Kidney (tissue), 14 donors: Measurements from ENCODE around the gene LUC7L. TPM values are rescaled to one million over a fixed set of nuclear protein-coding genes. Genes with fewer than 3 reads are reported as not detected.
A peak's percentile ranks its signal among the peaks of the same experiment; 100 is the strongest.

ENCODE experiments used
- DNase-seq, 5 donors: peaks; one replicate each; pipeline ENCODE4 v3.0.0-alpha.2; 2013 to 2020
- FAIRE-seq: peaks from 2 replicates; lab custom pipeline; 2012; peaks lifted over from hg19 to GRCh38; lab: Jason Lieb, UNC
- H3K27ac ChIP-seq, 2 donors: one replicate each; pipeline ENCODE4 v1.7.0; 2013; ENCODE audit warnings: low read depth in 2 of 2, low read length in 2 of 2, inconsistent platforms in 1 of 2
- H3K27me3 ChIP-seq: one replicate; pipeline ENCODE4 v1.7.1; 2013; ENCODE audit warnings: low read length, inconsistent platforms; ENCODE audit not compliant: control insufficient read depth, insufficient read depth
- H3K36me3 ChIP-seq, 3 donors: one replicate each; pipeline versions ENCODE4 v1.7.0 to v1.7.1; 2013; ENCODE audit warnings: low read length in 3 of 3, control low read depth in 1 of 3, inconsistent platforms in 1 of 3; ENCODE audit not compliant: insufficient read depth in 3 of 3, control insufficient read depth in 2 of 3
- H3K4me1 ChIP-seq, 3 donors: one replicate each; pipeline versions ENCODE4 v1.7.0 to v1.7.1; 2013; ENCODE audit warnings: low read length in 3 of 3, inconsistent platforms in 1 of 3, low read depth in 1 of 3; ENCODE audit not compliant: control insufficient read depth in 2 of 3, insufficient read depth in 2 of 3
- H3K4me3 ChIP-seq, 3 donors: one replicate each; pipeline versions ENCODE4 v1.7.0 to v1.8.1; 2013; ENCODE audit warnings: low read length in 3 of 3, control low read depth in 1 of 3, inconsistent platforms in 1 of 3
- H3K9ac ChIP-seq, 3 donors: one replicate each; pipeline versions ENCODE4 v1.7.0 to v1.7.1; 2013; ENCODE audit warnings: low read length in 3 of 3, control low read depth in 1 of 3, inconsistent platforms in 1 of 3
- H3K9me3 ChIP-seq, 3 donors: one replicate each; pipeline versions ENCODE4 v1.7.0 to v1.7.1; 2013; ENCODE audit warnings: low read length in 3 of 3, control low read depth in 1 of 3, inconsistent platforms in 1 of 3; ENCODE audit not compliant: control insufficient read depth in 2 of 3, insufficient read depth in 1 of 3
- intact Hi-C: fragments of 100-400 bp; cut with DNase I; formaldehyde crosslinking; loops from one replicate; pipeline ENCODE4 v1.11.1; 2022
- polyA plus RNA-seq: library from polyadenylated mRNA; stranded (reverse); fragments of 350-450 nt; fragmentation: Illumina TruSeq; extraction: RNeasy Lipid Tissue Mini Kit (QIAGEN cat#74804); gene quantifications from one replicate; pipeline ENCODE4 v1.2.3, GENCODE V29; 2014; ENCODE audit warnings: low read depth, low replicate concordance; ENCODE audit not compliant: insufficient read depth
- total RNA-seq: library from RNA; stranded (reverse); fragmentation: NEBNext Ultra II Directional; extraction: Animal tissue kit (Norgen Biotek cat#: 25700); gene quantifications from one replicate; pipeline ENCODE4 v1.2.1, GENCODE V29; 2021
- TF ChIP-seq, protein P1 (sequence below): IDR thresholded peaks from 3 replicates; pipeline ENCODE4 v1.5.1; 2012; ENCODE audit warnings: mild to moderate bottlenecking, moderate library complexity, borderline replicate concordance; ENCODE audit not compliant: insufficient read depth; ENCODE audit errors: extremely low read depth
- donor health status: control.
- donor health status: control.
- donor health status: control.
- donor health status: control.
- donor health status: control.
- donor health status: DM: yes; HTN: yes; CAD: no.
- donor health status: Normal renal cell carcinoma (clear cell type).

LUC7L gene
- total and polyA plus RNA-seq, 2 donors from 2014 or later: 56.3 to 72.0 TPM

DNA sequence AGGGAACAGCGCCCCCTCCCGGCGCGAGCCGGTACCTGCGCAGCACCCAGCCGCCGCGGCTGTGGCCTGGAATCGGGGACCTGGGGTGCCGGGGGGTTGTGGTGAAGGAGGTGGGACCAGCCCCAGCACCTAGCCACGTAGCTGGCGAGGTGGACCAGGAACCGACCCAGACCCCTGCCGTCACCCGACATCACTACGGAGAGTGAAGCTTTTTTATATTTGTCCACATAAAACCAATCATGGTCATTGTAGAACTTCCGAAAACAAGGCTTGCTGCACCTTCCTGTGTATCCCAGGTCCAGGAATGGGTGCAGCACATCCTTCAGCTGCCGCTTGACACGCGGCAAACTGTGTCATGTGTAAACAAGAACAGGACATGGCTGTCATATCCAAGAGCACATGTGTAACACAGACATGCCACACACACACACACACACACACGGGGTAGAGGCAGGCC, 47.7 kb downstream of the LUC7L start:
- no peak for FAIRE-seq

DNA sequence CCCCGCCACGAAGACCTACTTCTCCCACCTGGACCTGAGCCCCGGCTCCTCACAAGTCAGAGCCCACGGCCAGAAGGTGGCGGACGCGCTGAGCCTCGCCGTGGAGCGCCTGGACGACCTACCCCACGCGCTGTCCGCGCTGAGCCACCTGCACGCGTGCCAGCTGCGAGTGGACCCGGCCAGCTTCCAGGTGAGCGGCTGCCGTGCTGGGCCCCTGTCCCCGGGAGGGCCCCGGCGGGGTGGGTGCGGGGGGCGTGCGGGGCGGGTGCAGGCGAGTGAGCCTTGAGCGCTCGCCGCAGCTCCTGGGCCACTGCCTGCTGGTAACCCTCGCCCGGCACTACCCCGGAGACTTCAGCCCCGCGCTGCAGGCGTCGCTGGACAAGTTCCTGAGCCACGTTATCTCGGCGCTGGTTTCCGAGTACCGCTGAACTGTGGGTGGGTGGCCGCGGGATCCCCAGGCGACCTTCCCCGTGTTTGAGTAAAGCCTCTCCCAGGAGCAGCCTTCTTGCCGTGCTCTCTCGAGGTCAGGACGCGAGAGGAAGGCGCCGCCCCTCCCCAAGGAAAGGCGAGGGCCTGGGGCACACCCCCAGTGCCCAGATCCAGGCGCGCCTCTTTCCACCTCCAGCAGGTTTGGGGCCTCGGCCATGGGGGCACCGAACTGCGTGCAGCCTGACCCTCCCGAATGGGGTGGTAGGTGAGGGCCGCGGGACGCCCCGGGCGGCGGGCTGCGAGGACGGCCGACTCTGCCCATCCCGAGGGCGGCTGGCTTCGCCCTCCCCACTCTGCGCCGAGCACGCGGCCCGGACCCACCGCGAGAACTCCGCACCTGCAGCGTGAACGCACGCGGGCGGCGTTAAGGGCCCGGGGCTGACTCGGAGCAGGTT, 48.3 kb downstream of the LUC7L start:
- H3K27ac ChIP-seq: no peak overlapping the region
- FAIRE-seq (no peak), DNase-seq (peak; percentile 63 to 88 (median 84))
- TF ChIP-seq, protein P1, sequence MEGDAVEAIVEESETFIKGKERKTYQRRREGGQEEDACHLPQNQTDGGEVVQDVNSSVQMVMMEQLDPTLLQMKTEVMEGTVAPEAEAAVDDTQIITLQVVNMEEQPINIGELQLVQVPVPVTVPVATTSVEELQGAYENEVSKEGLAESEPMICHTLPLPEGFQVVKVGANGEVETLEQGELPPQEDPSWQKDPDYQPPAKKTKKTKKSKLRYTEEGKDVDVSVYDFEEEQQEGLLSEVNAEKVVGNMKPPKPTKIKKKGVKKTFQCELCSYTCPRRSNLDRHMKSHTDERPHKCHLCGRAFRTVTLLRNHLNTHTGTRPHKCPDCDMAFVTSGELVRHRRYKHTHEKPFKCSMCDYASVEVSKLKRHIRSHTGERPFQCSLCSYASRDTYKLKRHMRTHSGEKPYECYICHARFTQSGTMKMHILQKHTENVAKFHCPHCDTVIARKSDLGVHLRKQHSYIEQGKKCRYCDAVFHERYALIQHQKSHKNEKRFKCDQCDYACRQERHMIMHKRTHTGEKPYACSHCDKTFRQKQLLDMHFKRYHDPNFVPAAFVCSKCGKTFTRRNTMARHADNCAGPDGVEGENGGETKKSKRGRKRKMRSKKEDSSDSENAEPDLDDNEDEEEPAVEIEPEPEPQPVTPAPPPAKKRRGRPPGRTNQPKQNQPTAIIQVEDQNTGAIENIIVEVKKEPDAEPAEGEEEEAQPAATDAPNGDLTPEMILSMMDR: no peak
- peaks cover 16% of the 10 kb centered on the region for H3K27me3 ChIP-seq
- H3K4me1 ChIP-seq: peaks cover 0 to 3% (median 0%) of the 10 kb centered on the region in 3 donors
- H3K9me3 ChIP-seq: no peaks in the 10 kb centered on the region
- H3K36me3 ChIP-seq: no peaks in the 10 kb centered on the region
- no peak overlapping the region for H3K4me3 ChIP-seq
- no peak overlapping the region for H3K9ac ChIP-seq
- intact Hi-C loops: no loop called here

More for the DNA sequence above, 47.7 kb downstream of the LUC7L start:
- Histone ChIP-seq H3K27ac (no peak overlapping the region), H3K27me3 (peaks cover 16% of the 10 kb centered on the region), H3K9ac (no peak overlapping the region), H3K4me3 (no peak overlapping the region), H3K9me3 (no peaks in the 10 kb centered on the region), H3K36me3 (no peaks in the 10 kb centered on the region), H3K4me1 (peaks cover 0 to 3% (median 0%) of the 10 kb centered on the region in 3 donors)
- intact Hi-C loops: no loop called here
- TF ChIP-seq, protein P1: peak; percentile 79
- peak in 1 of 5 donors; percentile 77 for DNase-seq

DNA sequence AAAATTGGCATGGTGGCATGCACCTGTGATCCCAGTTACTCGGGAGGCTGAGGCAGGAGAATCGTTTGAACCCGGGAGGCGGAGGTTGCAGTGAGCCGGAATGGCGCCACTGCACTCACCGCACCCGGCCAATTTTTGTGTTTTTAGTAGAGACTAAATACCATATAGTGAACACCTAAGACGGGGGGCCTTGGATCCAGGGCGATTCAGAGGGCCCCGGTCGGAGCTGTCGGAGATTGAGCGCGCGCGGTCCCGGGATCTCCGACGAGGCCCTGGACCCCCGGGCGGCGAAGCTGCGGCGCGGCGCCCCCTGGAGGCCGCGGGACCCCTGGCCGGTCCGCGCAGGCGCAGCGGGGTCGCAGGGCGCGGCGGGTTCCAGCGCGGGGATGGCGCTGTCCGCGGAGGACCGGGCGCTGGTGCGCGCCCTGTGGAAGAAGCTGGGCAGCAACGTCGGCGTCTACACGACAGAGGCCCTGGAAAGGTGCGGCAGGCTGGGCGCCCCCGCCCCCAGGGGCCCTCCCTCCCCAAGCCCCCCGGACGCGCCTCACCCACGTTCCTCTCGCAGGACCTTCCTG, 49.1 kb downstream of the LUC7L start, which contains the start of gene HBQ1:
TSS of gene HBQ1 (plus strand) at position 359 of the 575 bp plus-strand sequence. CDS start at position 387, 28 bp downstream.
- peak; percentile 50 to 79 (median 68) for DNase-seq

More for the DNA sequence above, 49.1 kb downstream of the LUC7L start, which contains the start of gene HBQ1:
- Histone ChIP-seq H3K4me3 (no peak within 1 kb of the TSS), H3K36me3 (no peaks in the 10 kb centered on the region), H3K9me3 (no peaks in the 10 kb centered on the region), H3K9ac (no peak within 1 kb of the TSS), H3K27me3 (peaks cover 21% of the 10 kb centered on the region), H3K4me1 (peaks cover 0 to 3% (median 0%) of the 10 kb centered on the region in 3 donors), H3K27ac (no peak within 1 kb of the TSS)
- TF ChIP-seq, protein P1: no peak
- intact Hi-C loops: no loop called here
- FAIRE-seq: no peak
